K562 (cell line): ENCODE measurements around the gene THAP4. TPM values are rescaled to one million over a fixed set of nuclear protein-coding genes. Genes with fewer than 3 reads are reported as not detected.

Experiments used
- BRD4 ChIP-seq: fragments of 200-600 bp; sonication (generic); IDR thresholded peaks from 2 replicates; pipeline ENCODE4 v1.6.1; 2017; ENCODE audit warnings: inconsistent platforms
- KLF16 ChIP-seq: IDR thresholded peaks from 2 replicates; pipeline ENCODE4 v1.6.1; 2016; ENCODE audit warnings: antibody characterized with exemption
- MCM5 ChIP-seq: fragments of 450-650 bp; IDR thresholded peaks from 2 replicates; pipeline ENCODE4 v1.6.1; 2016; ENCODE audit warnings: low read depth
- PHB ChIP-seq: fragments of 250-450 bp; sonication (Bioruptor Pico); IDR thresholded peaks from 2 replicates; pipeline ENCODE4 v1.5.0; 2021
- RUNX1 ChIP-seq: sonication (generic); IDR thresholded peaks from 2 replicates; pipeline ENCODE4 v1.6.1; 2016; ENCODE audit warnings: antibody characterized with exemption, low read depth
- polyA plus RNA-seq, 8 experiments: library from polyadenylated mRNA; depleted of rRNA in 4 of 8; stranded (reverse) in 5 of 8; unstranded in 3 of 8; fragments of >200 nt; fragmentation: Nextera tagmentation in 2 of 8; fragmentation: Illumina TruSeq in 1 of 8; extraction: Ambion mirVana in 2 of 8; extraction: Trizol in 1 of 8; gene quantifications; 2 replicates each; pipeline versions ENCODE4 v1.2.1 to v1.2.3, GENCODE V29; 2011 to 2014; ENCODE audit warnings: inconsistent platforms in 1 of 8, missing spikeins in 1 of 8
- total RNA-seq, 7 experiments: library from RNA; depleted of rRNA in 6 of 7; stranded (reverse); fragments of >200 nt in 6 of 7; fragmentation: Illumina TruSeq in 2 of 7; extraction: Trizol in 2 of 7; gene quantifications; 2 replicates each; pipeline versions ENCODE4 v1.2.1 to v1.2.3, GENCODE V29; 2011 to 2021; ENCODE audit warnings: low replicate concordance in 1 of 7
- TF ChIP-seq, protein P1 (sequence below): fragments of 450-650 bp; IDR thresholded peaks from 2 replicates; pipeline ENCODE4 v1.6.1; 2018; ENCODE audit not compliant: partially characterized antibody
- TF ChIP-seq, protein P2 (sequence below): sonication (generic); formaldehyde crosslinking; IDR thresholded peaks from 2 replicates; pipeline ENCODE4 v1.8.0; 2023; ENCODE audit warnings: mild to moderate bottlenecking, missing genetic modification reagents
- TF ChIP-seq, protein P3 (sequence below): IDR thresholded peaks from 2 replicates; pipeline ENCODE4 v1.6.1; 2016; ENCODE audit warnings: missing genetic modification characterization, missing compliant biosample characterization

THAP4 gene
- total and polyA plus RNA-seq, 9 of the 15 experiments (the other 6 are each of a cell fraction or from before 2014, with no cell fraction given), result 8.6 to 60.9 (median 43.9) TPM

DNA sequence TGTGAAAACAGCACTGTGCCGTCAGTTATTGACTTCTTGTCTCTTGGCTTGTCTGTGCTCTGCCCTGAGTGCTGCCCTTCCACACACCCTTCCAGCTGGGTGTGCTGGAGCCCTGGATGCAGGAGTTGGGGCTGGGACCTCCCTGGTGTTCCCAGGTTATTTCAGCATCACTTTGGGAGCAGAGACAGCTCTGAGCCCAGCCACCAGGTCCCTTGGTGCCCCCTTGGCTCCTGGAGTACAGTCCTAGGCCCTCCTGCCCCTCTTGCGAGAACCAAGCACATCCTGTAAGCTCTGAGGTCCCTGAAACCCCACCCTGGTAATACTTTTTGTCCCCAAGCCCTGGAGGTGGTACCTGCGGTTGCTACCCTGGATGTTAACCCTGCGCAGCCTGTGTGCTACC is 54.2 kb downstream of the THAP4 start (continued):
- TF ChIP-seq, protein P1, sequence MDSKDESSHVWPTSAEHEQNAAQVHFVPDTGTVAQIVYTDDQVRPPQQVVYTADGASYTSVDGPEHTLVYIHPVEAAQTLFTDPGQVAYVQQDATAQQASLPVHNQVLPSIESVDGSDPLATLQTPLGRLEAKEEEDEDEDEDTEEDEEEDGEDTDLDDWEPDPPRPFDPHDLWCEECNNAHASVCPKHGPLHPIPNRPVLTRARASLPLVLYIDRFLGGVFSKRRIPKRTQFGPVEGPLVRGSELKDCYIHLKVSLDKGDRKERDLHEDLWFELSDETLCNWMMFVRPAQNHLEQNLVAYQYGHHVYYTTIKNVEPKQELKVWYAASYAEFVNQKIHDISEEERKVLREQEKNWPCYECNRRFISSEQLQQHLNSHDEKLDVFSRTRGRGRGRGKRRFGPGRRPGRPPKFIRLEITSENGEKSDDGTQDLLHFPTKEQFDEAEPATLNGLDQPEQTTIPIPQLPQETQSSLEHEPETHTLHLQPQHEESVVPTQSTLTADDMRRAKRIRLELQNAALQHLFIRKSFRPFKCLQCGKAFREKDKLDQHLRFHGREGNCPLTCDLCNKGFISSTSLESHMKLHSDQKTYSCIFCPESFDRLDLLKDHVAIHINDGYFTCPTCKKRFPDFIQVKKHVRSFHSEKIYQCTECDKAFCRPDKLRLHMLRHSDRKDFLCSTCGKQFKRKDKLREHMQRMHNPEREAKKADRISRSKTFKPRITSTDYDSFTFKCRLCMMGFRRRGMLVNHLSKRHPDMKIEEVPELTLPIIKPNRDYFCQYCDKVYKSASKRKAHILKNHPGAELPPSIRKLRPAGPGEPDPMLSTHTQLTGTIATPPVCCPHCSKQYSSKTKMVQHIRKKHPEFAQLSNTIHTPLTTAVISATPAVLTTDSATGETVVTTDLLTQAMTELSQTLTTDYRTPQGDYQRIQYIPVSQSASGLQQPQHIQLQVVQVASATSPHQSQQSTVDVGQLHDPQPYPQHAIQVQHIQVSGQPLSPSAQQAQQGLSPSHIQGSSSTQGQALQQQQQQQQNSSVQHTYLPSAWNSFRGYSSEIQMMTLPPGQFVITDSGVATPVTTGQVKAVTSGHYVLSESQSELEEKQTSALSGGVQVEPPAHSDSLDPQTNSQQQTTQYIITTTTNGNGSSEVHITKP, result no peak
- TF ChIP-seq, protein P2, sequence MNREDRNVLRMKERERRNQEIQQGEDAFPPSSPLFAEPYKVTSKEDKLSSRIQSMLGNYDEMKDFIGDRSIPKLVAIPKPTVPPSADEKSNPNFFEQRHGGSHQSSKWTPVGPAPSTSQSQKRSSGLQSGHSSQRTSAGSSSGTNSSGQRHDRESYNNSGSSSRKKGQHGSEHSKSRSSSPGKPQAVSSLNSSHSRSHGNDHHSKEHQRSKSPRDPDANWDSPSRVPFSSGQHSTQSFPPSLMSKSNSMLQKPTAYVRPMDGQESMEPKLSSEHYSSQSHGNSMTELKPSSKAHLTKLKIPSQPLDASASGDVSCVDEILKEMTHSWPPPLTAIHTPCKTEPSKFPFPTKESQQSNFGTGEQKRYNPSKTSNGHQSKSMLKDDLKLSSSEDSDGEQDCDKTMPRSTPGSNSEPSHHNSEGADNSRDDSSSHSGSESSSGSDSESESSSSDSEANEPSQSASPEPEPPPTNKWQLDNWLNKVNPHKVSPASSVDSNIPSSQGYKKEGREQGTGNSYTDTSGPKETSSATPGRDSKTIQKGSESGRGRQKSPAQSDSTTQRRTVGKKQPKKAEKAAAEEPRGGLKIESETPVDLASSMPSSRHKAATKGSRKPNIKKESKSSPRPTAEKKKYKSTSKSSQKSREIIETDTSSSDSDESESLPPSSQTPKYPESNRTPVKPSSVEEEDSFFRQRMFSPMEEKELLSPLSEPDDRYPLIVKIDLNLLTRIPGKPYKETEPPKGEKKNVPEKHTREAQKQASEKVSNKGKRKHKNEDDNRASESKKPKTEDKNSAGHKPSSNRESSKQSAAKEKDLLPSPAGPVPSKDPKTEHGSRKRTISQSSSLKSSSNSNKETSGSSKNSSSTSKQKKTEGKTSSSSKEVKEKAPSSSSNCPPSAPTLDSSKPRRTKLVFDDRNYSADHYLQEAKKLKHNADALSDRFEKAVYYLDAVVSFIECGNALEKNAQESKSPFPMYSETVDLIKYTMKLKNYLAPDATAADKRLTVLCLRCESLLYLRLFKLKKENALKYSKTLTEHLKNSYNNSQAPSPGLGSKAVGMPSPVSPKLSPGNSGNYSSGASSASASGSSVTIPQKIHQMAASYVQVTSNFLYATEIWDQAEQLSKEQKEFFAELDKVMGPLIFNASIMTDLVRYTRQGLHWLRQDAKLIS (CRISPR knock-in tag), result no peak
- TF ChIP-seq MCM5 (no peak), BRD4 (no peak), RUNX1 (no peak), KLF16 (no peak), PHB (no peak)
- TF ChIP-seq, protein P3, sequence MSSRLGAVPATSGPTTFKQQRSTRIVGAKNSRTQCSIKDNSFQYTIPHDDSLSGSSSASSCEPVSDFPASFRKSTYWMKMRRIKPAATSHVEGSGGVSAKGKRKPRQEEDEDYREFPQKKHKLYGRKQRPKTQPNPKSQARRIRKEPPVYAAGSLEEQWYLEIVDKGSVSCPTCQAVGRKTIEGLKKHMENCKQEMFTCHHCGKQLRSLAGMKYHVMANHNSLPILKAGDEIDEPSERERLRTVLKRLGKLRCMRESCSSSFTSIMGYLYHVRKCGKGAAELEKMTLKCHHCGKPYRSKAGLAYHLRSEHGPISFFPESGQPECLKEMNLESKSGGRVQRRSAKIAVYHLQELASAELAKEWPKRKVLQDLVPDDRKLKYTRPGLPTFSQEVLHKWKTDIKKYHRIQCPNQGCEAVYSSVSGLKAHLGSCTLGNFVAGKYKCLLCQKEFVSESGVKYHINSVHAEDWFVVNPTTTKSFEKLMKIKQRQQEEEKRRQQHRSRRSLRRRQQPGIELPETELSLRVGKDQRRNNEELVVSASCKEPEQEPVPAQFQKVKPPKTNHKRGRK (tag), result no peak
